K562 (cell line): Measurements from ENCODE around the gene SMAD3. TPM values are rescaled to one million over a fixed set of nuclear protein-coding genes. Genes with fewer than 3 reads are reported as not detected.

Source experiments
- C11orf30 ChIP-seq: fragments of 450-650 bp; IDR thresholded peaks from 2 replicates; pipeline ENCODE4 v1.6.1; 2016; ENCODE audit warnings: low read depth, mild to moderate bottlenecking
- CEBPZ ChIP-seq: fragments of 150-350 bp; IDR thresholded peaks from 2 replicates; pipeline ENCODE4 v1.6.1; 2014; ENCODE audit warnings: low read depth, mild to moderate bottlenecking, low read length, borderline replicate concordance
- CREBBP ChIP-seq: IDR thresholded peaks from one replicate; pipeline ENCODE4 v1.6.1; 2012; ENCODE audit warnings: low read depth, mild to moderate bottlenecking, control low read depth, inconsistent platforms, low read length
- EGR1 ChIP-seq: fragments of 450-650 bp; conservative IDR thresholded peaks from 2 replicates; pipeline ENCODE4 v1.6.1; 2017; ENCODE audit warnings: mild to moderate bottlenecking
- ELF1 ChIP-seq: fragments of 200-800 bp; sonication (Bioruptor generic); IDR thresholded peaks from 2 replicates; pipeline ENCODE4 v1.6.1; 2016; ENCODE audit warnings: missing genetic modification characterization, missing compliant biosample characterization
- FUS ChIP-seq: fragments of 200-400 bp; formaldehyde crosslinking; optimal IDR thresholded peaks from 2 replicates; pipeline ENCODE3; 2017; ENCODE audit warnings: low read depth, low read length
- HNRNPL ChIP-seq: fragments of 200-400 bp; formaldehyde crosslinking; IDR thresholded peaks from 2 replicates; pipeline ENCODE4 v1.6.1; 2017; ENCODE audit warnings: low read depth, mild to moderate bottlenecking, low read length
- KDM4B ChIP-seq, 2 experiments: fragments of 450-650 bp in 1 of 2; sonication (generic) in 1 of 2; IDR thresholded peaks; 2 replicates each; pipeline ENCODE4 v1.6.1; 2016 to 2017; ENCODE audit warnings: borderline replicate concordance in 2 of 2, antibody characterized with exemption in 1 of 2, low read depth in 1 of 2, mild to moderate bottlenecking in 1 of 2
- MBD2 ChIP-seq: sonication (generic); IDR thresholded peaks from 2 replicates; pipeline ENCODE4 v1.6.1; 2016; ENCODE audit warnings: low read depth, borderline replicate concordance
- PHTF2 ChIP-seq: fragments of 250-450 bp; sonication (Bioruptor Pico); IDR thresholded peaks from 2 replicates; pipeline ENCODE4 v1.5.0; 2021; ENCODE audit warnings: mild to moderate bottlenecking
- POLR3G ChIP-seq: IDR thresholded peaks from 2 replicates; pipeline ENCODE4 v1.6.1; 2011; ENCODE audit not compliant: insufficient read length, insufficient replicate concordance; ENCODE audit errors: extremely low read depth
- PPARD ChIP-seq: fragments of 250-450 bp; sonication (Bioruptor Pico); IDR thresholded peaks from 2 replicates; pipeline ENCODE4 v1.8.0; 2022; ENCODE audit warnings: inconsistent platforms, mild to moderate bottlenecking, moderate library complexity
- RAD51 ChIP-seq: fragments of 450-650 bp; IDR thresholded peaks from 2 replicates; pipeline ENCODE4 v1.7.1; 2016; ENCODE audit warnings: low read depth, mild to moderate bottlenecking, borderline replicate concordance
- SNIP1 ChIP-seq: fragments of 450-650 bp; IDR thresholded peaks from 2 replicates; pipeline ENCODE4 v1.7.1; 2017; ENCODE audit warnings: low read depth, mild to moderate bottlenecking
- THAP12 ChIP-seq: fragments of 250-450 bp; sonication (Bioruptor Pico); IDR thresholded peaks from 2 replicates; pipeline ENCODE4 v1.9.0; 2021; ENCODE audit warnings: mild to moderate bottlenecking, inconsistent platforms
- XRCC3 ChIP-seq: fragments of 450-650 bp; IDR thresholded peaks from 2 replicates; pipeline ENCODE4 v1.6.1; 2017; ENCODE audit warnings: mild to moderate bottlenecking, moderate library complexity
- ZNF24 ChIP-seq: fragments of 450-650 bp; IDR thresholded peaks from 2 replicates; pipeline ENCODE4 v1.6.1; 2016
- ZNF263 ChIP-seq: sonication (generic); formaldehyde crosslinking; IDR thresholded peaks from 2 replicates; pipeline ENCODE4 v1.8.0; 2022; ENCODE audit warnings: mild to moderate bottlenecking, missing genetic modification reagents, borderline replicate concordance
- ZNF274 ChIP-seq: IDR thresholded peaks from 2 replicates; pipeline ENCODE4 v1.6.1; 2011; ENCODE audit warnings: low read depth, mild to moderate bottlenecking, low read length, moderate library complexity, borderline replicate concordance
- ZNF778 ChIP-seq: fragments of 450-650 bp; formaldehyde crosslinking; IDR thresholded peaks from 2 replicates; pipeline ENCODE4 v1.4.0; 2020; ENCODE audit warnings: mild to moderate bottlenecking, moderate library complexity
- polyA plus RNA-seq, 8 experiments: library from polyadenylated mRNA; depleted of rRNA in 4 of 8; stranded (reverse) in 5 of 8; unstranded in 3 of 8; fragments of >200 nt; fragmentation: Nextera tagmentation in 2 of 8; fragmentation: Illumina TruSeq in 1 of 8; extraction: Ambion mirVana in 2 of 8; extraction: Trizol in 1 of 8; gene quantifications; 2 replicates each; pipeline versions ENCODE4 v1.2.1 to v1.2.3, GENCODE V29; 2011 to 2014; ENCODE audit warnings: inconsistent platforms in 1 of 8, missing spikeins in 1 of 8
- total RNA-seq, 7 experiments: library from RNA; depleted of rRNA in 6 of 7; stranded (reverse); fragments of >200 nt in 6 of 7; fragmentation: Illumina TruSeq in 2 of 7; extraction: Trizol in 2 of 7; gene quantifications; 2 replicates each; pipeline versions ENCODE4 v1.2.1 to v1.2.3, GENCODE V29; 2011 to 2021; ENCODE audit warnings: low replicate concordance in 1 of 7
- TF ChIP-seq, protein P1 (sequence below): fragments of 450-650 bp; formaldehyde crosslinking; IDR thresholded peaks from 2 replicates; pipeline ENCODE4 v1.4.0; 2020; ENCODE audit warnings: mild to moderate bottlenecking, moderate library complexity
- TF ChIP-seq, protein P2 (sequence below): fragments of 250-450 bp; sonication (Bioruptor Pico); IDR thresholded peaks from 2 replicates; pipeline ENCODE4 v1.4.0; 2020; ENCODE audit warnings: mild to moderate bottlenecking, moderate library complexity

SMAD3 gene
- total and polyA plus RNA-seq, 9 of the 15 experiments (the other 6 are each of a cell fraction or from before 2014, with no cell fraction given), result 4.3 to 39.2 (median 11.1) TPM

- TF ChIP-seq THAP12 (CRISPR knock-in tag), result no peak
- TF ChIP-seq CEBPZ, result no peak
- no peak for TF ChIP-seq ZNF263 (CRISPR knock-in tag)
- TF ChIP-seq POLR3G, result no peak
- TF ChIP-seq XRCC3, result no peak
- no peak for TF ChIP-seq PHTF2 (CRISPR knock-in tag)
- no peak for TF ChIP-seq HNRNPL
- TF ChIP-seq SNIP1, result no peak
- no peak for TF ChIP-seq MBD2
- no peak for TF ChIP-seq CREBBP
- TF ChIP-seq KDM4B (IDR thresholded peaks at IDR 0.05; ENCODE audit: borderline replicate concordance in 2 of 2, low read depth in 1 of 2), result no peak
- no peak for TF ChIP-seq ZNF24
- TF ChIP-seq FUS, result no peak
- TF ChIP-seq, protein P1, sequence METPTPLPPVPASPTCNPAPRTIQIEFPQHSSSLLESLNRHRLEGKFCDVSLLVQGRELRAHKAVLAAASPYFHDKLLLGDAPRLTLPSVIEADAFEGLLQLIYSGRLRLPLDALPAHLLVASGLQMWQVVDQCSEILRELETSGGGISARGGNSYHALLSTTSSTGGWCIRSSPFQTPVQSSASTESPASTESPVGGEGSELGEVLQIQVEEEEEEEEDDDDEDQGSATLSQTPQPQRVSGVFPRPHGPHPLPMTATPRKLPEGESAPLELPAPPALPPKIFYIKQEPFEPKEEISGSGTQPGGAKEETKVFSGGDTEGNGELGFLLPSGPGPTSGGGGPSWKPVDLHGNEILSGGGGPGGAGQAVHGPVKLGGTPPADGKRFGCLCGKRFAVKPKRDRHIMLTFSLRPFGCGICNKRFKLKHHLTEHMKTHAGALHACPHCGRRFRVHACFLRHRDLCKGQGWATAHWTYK, result no peak
- TF ChIP-seq PPARD (CRISPR knock-in tag), result no peak
- TF ChIP-seq EGR1, result no peak
- TF ChIP-seq C11orf30, result no peak
- no peak; the same call in 1 of the 2 replicates for TF ChIP-seq ELF1 (tag)
- TF ChIP-seq RAD51, result no peak
- TF ChIP-seq ZNF778 (CRISPR knock-in tag), result no peak
- no peak for TF ChIP-seq ZNF274
- TF ChIP-seq, protein P2, sequence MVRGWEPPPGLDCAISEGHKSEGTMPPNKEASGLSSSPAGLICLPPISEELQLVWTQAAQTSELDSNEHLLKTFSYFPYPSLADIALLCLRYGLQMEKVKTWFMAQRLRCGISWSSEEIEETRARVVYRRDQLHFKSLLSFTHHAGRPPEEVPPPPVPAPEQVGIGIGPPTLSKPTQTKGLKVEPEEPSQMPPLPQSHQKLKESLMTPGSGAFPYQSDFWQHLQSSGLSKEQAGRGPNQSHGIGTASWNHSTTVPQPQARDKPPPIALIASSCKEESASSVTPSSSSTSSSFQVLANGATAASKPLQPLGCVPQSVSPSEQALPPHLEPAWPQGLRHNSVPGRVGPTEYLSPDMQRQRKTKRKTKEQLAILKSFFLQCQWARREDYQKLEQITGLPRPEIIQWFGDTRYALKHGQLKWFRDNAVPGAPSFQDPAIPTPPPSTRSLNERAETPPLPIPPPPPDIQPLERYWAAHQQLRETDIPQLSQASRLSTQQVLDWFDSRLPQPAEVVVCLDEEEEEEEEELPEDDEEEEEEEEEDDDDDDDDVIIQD (CRISPR knock-in tag), result no peak
Observed at GRCh38 chr15:67082007-67082536, 16.7 kb downstream of the SMAD3 start (continued).
